NCI-H1436 treated with DMSO at 0.1 percent for 48 hours (cell line): ENCODE results near the gene HDAC7.

Experiments
- DNase-seq: peaks from one replicate; lab custom pipeline; 2025; lab: John Stamatoyannopoulos, UW

HDAC7 gene

DNA sequence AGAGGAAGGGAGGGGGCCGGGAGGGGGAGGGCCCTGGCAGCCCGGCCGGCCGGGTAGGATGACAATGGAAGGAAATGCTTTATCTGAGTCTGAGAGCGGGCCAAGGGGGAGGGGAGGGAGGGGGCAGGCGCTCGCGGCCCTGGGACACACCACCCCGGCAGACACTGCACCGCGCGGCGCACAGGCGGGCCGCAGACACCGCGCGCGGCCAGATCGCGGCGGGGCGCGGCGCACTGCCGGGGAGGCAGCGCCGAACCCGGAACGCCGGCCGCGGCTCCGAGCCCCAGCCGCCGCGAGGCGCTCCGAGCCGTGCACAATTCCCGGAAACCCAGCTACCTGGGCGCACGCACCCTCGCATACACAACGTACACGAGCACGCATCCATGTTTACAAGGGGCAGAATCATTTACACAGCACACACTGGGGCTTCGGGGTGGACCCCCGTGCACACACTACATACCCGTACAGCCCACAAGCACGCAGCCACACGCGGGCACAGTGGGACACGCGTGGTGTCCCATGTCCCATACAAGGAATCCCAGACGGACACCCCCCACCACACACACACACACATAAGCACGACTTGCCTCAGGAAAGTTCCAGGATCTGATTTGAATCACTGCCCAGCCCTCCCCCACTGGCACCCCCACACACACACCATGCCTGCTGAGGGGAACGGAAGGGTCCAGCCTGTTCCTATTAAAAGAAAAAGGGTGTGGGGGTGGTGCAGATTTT, at the start of gene HDAC7:
HDAC7 (minus strand) TSS at position 8 of the 735 bp plus-strand sequence. CDS start 118 bp downstream, outside the sequence.
- no peak for DNase-seq

DNA sequence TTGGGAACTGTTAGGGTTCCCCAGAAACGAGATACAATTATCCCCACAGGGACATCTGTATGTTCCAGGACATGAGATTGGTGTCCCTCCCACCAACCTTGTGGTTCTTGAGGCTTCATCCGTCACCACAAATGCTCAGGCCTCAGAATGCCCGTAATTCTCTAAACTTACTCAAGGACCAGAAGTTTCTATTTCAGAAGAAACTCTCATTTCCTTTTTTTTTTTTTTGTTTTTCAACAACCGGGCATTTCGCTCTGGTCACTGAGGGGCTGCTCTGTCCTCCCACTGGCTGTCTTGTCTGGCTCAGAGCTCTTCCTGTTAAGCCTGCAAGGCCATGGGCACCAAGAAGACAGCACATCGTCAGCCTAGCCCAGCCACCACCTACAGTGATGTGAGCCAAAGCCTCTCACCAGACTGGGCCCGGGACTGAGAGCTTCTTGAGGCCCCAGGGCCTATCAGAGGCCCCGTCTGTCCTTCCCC, 48.9 kb upstream of the HDAC7 start:
- DNase-seq = no peak

DNA sequence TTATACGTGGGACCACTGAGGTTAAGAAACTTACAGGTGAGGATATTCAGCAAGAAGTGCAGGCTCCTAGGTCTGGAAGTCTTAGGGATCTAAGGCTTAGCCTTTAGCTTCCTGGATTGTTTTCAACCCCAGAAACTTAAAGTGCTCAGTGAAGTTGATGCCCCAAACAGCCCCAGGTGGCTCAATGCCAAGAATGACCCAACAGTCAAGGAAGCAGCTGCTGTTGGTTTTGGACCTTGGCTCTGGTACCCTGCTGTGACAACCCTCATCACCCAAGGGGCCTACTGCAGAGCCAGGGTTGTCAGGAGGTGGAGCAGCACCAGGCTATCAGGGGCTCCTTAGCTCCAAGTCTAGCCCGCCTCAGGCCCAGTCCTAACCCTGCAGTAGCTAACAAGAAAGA, 48.3 kb upstream of the HDAC7 start:
- DNase-seq = no peak

DNA sequence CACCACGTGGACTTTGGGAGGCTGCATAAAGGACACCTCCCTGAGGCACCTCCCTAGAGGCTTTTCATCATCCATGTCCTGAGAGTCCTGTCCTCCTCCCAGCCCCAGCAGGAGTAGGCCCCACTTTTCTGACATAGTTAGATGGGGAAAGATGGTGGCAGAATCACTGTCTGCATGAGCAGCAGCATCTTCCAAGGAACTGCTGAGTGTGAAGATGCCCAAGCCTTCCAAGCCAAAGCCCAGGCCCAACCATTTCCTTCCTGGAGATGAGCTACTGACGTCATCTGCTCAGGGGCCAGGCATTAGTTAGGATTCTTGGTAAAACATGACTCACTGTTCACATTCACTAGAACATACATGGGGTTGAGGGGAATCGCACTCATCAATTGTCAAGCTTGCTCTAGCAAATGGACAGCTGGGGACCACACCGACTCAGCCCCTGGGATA, 47.8 kb upstream of the HDAC7 start:
- DNase-seq = no peak

DNA sequence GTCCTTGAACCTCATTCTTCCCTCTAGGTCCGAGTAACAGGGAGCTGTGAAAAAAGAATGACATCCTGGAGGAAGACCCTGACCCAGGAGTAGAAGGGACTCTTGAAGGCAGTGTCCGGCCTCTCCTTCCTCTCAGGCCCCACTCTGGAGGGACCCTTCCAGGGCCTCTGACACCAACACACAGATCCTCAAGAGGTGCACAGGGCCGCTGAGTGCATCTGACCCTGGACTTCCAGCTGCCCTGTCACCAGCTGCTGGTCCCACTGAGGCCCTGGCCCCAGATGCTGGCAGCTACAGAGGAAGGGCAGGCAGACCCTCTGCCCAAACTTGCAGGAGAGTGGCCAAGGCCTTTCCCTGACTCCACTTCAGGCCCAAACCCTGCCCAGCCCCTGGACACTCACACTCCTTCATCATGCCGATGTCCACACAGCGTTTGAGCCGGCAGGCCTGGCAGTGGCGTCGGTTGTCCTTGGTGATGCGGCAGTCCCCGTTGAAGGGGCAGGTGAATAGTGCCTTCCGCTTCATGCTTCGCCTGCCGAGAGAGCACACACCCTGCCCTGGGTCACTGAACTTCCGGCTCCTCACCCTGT, 45.0 kb upstream of the HDAC7 start:
- no peak for DNase-seq

DNA sequence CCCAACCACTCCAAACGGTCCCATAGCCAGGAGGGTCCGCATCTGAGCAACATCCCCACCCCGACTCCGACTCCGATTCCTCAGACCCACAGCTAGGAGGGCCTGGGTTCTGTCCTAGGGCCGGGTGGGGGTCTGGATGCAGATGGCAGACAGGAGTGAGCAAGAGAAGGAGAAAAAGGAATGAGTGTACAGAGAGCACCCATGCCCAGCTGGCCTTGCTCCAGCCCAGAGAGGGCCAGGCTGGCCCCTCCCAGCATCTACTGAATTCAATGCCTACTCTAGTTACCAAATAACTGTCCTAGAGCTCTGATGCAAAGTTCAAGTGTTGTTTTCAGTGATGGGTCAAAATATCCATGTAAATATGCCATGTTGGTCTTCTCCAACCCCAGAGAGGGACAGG, 44.3 kb upstream of the HDAC7 start:
- DNase-seq = no peak

DNA sequence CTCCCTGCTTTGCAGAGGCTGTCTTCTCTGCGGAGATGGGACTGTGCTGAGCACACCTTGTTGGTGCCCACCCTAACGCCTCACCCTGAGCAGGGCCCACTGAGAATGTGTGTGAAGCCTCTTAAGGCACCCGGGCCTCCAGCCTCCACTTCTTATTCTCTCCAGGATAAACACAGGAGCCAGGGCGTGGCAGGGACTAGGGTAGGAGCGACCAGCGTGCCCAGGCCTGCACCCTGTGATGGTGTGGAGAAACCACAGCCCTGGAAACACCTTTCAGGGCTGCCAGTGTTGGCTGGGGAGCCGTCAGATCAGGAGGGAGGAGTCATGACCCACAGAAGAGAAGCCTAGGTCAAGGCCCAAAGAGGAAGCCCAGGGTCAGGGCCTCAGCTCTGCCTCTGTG, 43.8 kb upstream of the HDAC7 start:
- DNase-seq = no peak

DNA sequence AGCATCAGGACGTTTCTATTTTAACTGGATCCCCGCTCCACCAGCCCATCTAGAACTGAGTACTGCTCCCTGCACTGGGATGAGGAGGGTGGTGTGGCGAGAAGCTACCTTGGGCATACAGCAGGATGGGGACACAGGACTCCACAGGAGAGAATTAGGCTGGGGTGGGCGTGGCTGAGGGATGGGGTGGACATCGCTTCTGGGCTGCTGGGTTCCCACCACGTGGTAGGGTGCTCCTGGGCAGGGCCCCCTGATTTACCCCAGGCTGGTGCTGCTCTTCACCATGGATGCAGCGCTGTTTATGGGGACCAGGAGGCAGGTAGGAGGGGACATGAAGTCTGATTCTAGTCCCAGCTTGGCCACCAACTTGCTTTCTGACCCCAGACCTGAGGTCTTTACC, 43.2 kb upstream of the HDAC7 start:
- DNase-seq = no peak

DNA sequence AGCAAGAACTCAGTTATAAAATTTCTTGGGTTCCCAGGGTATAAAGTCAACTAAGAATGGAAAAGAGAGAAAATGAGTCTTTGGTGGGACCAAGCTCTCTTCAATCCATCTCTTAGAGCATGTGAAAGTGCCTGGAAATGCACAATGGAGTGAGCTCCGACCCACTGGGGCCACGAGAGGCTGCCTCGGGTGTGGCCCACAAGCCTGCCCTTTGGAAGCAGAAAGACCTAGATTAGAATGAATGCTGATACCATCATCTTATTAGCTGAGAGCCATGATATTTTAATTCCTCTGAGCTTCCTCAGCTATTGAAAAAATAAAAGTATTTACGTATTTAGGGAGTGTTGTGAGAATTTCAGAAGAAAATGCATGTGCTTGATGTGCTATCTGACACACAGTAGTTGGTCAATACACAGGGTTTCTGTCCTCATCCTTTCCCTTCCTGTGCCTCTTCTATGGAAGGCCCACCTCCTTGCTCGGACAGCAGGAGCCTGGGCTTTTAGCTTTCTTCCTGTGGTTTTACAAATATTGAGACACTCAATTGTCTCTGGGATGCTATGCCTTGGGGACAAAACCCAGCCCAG, 42.6 kb upstream of the HDAC7 start:
- DNase-seq = no peak

DNA sequence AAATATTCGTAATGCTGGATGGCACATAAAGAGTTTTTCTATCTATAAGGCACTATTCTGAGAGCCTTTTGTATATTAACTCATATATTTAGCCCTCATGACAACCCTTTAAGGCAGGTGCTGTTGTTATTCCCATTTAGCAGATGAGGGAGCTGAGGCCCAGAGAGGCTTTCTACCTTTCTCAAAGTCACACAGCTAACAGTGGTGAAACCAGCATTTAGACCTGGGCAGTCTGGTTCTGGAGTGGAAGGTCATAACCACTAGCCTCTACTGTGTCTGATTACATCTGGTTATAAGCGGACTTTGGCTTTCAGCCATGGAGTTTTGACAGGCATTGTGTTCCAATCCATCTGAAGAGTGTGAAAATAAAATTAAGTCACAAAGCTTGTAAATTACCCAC, 41.2 kb upstream of the HDAC7 start:
- DNase-seq = no peak

DNA sequence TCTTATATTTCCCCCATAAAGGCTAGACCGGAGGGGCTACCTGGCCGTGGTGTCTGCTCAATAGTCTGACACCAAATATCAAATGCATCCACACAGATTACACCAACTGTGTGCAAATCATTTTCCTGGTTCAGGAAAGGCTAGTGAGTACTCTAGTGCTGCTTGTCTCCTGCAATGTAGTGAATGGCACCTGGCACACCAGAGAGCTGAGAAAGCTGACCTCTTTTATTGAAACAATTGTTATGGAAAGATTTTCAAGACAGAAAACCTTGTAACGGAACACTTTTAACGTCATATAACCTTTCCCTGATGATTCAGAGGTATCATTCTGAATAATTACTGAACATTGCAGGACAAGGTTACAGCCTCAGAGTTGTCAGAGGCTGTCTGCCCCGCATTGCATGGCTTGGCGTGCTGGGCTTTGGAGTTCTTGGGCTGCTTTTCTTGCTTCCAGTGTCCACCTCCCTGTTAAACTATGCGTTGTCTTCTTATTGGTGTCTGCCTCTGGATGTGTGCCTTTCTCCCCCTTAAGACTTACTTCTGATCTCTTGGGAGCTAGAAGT, 40.7 kb upstream of the HDAC7 start:
- no peak for DNase-seq

DNA sequence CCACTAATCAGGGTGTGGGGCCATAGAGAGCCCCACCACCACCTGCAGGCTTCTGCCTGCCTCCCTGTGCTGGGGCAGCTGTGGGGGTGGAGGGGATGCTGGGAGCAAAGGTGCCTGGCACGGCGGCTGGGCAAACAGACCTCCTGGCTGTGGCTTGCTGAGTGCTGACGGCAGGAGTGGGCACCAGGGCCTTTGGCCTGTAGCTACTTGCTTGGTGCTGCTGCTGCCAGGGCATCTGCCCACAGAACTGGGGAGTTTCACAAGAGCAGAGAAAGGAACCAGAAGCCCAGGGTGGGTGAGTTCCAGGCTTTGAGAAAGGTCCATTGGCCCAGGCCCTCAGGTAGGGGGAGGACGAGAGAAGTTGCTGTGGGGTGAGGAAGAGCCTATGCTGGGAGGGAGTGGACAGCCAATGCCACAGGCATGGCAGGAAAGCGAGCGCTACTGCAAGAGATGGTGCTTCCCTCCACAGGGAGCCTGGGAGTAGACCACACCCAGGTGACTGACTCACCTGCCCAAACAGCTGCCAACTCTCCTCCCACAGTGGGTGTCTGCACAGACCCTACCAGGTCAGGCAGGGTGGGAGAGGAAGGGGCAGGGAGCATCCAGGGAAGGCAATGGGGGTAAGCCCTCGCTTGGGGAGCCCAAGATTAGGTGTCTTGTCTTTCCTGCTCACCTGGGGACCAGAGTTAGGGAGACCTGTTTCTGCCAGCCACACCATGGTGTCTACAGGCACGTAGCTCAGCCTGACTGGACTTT, 39.0 kb upstream of the HDAC7 start:
- no peak for DNase-seq

DNA sequence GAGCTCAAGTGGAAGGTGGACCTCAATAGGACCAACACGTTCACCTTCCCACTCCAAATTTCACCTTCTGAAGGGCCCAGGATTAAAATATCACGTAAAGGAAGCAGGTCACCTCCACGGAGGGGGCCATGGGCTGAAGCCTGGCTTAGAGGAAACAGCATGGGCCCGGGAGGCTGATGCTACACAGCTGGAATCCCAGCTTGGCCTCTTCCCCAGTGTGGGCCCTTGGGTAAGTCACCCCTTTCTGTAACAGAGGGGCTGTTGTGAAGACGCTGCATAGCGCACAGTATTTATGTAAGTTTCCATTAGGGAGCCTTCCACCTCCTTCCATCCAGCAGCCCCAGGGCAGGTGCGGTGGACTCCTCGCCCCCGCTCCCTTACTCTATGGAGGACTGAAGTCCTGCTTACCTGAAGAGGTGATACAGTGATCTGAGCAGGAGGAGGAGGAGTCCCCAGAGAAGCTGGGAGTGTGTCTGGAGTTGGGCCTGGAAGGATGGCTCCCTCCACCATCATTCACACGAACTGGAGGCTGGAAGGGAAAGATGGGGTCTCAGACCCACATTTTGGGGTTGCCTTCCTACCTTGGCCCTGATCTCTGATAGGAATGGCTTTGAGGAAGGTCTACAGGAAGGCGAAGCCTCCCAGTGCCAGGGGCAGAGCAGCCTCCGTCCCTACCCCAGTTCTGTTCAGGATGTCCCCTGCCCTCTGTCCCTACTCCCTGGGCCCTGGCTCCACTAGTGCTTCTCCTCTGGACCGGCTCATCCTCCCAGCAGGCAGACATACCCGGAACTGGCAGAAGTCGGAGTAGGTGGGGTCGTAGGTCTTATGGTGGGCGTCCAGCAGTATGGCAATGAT, 37.2 kb upstream of the HDAC7 start:
- no peak for DNase-seq

DNA sequence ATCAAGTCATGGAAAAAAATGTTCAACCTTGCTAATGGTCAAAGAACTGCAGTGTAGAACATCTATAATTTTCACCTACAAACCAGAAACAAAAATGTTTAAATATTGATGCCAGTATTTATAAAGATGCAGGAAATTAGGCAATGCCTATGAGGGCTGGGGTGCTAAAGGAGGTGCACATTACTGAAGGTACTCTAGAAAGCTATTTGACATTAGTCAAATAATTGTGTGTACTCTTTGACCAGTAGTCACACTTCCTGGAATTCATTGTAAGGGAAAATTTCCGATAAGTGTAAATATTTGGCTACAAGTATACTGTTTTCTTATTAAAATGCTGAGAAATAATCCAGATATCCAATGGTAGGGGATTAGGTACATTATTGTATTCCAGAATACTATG, 36.4 kb upstream of the HDAC7 start:
- no peak for DNase-seq

DNA sequence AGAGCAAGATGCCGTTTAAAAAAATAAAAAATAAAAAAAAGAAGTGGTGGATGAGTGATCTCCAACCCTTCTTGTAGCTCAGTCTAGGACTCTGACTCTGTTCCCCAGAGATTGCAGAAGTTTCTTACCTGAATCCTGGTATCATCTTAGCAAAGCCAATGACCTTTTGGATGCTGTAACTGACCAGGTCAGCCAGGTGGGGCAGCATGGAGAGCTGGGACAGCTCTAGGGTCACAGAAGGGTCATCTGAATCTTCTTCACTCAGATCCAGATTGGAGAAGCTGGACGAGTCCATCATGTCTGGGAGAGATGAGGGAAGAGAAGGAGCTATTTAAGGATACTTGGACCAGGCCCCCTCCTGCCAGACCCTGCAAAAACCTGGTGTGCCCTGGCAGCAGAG, 35.8 kb upstream of the HDAC7 start:
- DNase-seq = no peak

DNA sequence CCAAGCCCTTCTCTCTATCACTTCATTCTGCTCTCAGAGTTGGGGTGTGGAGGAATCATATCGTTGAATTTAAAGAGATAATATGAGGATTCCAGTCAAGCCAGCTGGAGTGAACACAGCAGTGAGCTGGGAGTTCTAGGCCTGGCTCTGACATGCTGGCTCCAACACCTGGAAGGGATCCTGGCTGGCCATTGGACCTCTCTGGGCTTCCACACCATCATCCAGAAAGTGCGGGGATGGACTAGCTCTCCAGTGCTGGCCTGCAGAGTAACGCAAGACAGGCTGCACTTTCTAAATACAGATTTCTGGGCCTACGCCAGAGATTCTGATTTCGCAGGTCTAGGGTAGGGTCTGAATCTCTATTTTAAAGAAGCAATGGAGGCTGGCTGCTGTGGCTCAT, 34.8 kb upstream of the HDAC7 start:
- no peak for DNase-seq

DNA sequence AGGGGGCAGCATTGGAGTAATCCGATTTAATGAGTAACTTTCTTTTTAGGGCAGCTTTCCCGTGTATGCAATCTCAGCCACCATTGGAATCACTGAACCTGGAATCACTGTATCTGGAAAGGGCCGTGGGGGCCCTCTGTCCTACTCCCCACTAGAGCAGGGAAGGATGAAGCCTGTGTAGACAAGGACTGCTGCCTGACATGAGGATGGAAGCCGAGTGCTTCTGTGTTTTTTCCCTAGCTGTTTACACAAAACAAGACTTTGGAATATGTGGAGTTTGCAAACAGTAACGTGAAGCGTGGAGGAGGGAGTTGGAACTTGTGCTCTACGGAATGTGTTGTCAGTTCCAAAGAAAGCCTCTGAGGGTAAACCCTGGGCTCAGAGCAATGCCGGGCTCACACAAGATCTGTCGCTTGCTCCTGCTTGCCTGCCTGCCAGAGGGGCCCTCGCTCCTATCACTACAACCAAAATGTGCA, 32.4 kb upstream of the HDAC7 start:
- DNase-seq = no peak

DNA sequence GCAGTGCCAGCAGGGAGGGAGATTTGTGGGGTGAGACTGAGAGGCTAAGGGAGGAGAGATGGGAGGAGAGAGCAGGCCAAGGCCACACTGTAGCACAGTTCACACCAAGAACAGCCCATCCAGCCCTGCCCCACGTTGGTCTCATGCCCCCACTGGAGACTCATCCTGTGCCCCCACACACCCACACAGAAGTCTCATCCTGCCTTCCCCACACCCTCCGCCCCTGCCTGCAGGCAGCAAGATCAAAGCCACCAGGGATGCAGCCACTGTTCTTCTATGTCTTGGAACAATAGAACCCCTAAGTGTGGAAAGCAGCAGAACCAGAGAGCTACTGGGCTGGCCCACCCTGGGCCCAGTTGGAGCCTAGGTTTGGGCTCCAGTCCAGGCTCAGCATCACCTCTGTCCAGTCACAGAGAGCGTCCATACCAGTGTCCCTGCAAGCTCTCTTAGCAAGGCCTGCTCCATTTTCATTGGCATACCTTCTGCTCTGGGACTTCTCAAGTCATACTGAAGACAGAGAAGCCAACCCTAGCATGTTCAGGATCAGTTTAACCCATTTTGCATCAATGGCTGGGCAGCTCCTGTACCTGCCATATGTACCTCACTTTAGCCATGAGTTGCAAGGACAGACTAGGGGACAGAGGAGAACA, 31.7 kb upstream of the HDAC7 start:
- no peak for DNase-seq

DNA sequence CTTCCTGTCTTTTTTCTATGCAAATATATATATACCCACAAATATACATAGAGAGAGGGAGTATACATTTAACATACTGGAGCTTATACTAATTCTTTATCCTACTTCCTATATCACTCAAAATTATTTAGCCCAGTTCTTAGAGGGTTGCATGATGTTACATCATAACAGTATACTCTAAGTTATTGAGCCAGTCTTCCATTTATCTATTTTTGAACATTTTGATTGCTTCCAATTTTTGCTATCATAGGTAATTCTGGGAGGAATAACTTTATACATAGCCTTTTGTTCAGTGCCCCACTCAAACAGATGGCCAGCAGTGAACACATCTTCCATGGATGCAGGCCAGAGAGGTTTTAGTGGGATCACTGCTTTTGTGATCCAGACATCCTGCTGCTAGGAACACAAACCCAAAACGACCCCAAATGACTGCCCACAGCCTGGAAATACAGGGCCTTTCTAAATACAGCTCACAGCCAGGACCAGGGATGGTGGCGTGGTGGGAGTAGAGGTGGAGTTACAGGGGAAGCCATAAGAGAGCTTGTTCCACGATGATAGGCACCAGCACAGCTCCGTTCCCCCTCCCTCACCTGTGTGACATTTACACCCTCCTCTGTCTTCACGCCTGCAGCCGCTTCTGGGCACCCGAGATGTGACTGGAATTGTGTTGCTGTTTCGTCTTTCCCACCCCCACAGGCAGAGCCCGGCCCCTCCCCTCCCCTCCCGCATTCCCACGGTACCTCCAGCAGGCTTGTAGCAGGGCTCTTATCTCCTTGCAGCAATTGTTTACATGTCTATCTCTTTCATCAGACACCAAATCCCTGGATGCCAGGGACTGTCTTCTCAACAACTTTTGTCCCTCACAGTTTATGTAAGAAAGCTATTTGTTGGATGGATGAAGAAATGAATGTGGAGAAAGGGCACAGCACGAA, 30.7 kb upstream of the HDAC7 start:
- no peak for DNase-seq

DNA sequence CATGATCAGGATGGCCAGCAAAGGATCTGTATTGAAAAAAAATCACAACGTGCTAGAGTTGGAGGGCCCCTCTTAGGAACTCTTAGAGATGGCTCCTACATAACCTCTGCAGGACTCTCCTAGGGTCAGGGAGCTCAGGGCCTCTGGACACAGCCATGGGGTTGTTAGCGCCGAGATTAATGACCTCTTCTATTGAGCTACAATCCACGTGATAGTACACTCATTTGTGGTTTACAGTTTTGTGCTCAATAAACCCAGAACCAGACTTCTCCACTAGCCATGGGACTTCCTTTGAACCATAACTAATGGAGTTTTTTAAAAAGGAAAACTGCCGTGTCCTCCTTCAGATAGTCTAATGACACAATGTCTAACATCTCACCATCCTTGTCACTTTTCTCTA, 29.6 kb upstream of the HDAC7 start:
- no peak for DNase-seq
